HG03039 (cell line): ENCODE data around the gene KLHDC9.
"Not testable (repeated sequence)": the region's sequence is repeated elsewhere in the genome, so short reads cannot be mapped to it uniquely, and the experiment has no call there.

ENCODE experiments used
- ATAC-seq: cut with Tn5 transposase; IDR thresholded peaks from one replicate; pipeline ENCODE4 v1.9.1; 2021; ENCODE audit warnings: mild to moderate bottlenecking, moderate library complexity; ENCODE audit not compliant: unreplicated experiment

Gene KLHDC9, protein sequence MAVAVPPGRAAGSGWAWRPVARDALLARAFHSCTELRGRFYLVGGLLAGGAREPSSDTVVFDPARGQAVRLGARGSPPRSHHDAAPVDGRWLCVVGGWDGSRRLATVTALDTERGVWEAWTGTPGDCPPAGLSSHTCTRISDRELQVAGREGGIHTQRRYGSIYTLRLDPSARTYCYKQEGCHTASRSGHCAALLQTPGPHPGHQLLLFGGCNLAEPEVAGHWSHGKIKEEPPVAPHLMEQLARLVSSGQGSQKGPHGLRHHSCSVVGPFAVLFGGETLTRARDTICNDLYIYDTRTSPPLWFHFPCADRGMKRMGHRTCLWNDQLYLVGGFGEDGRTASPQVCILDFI

DNA sequence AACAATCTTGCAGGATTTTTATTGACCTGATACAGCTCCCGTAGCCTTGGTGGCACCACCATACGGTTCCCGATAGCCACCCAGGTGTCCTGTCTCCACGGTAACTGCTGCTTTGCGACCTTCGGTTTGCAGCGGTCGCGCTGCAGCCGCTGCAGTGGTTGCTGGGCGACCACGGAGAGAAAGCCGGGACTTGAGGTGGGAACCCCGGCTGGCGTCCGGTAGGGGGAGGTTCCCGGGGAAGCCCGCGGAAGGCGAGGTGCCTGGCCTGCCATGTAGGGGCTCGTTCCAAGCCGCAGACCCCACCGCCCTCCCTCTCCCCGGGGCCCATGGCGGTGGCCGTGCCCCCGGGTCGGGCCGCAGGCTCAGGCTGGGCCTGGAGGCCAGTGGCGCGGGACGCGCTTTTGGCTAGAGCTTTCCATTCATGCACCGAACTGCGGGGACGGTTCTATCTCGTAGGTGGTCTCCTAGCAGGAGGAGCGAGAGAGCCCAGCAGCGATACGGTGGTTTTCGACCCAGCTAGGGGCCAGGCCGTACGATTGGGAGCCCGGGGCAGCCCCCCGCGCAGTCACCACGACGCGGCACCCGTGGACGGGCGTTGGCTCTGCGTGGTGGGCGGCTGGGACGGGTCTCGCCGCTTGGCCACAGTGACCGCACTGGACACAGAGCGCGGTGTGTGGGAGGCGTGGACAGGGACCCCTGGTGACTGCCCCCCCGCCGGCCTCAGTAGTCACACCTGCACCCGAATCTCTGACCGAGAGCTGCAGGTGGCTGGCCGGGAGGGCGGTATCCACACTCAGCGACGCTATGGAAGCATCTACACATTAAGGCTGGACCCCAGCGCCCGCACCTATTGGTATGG, at the start of gene KLHDC9:
Gene KLHDC9 (plus strand): TSS at position 152 of the 859 bp plus-strand sequence. CDS start 175 bp downstream, at position 327.
- peak; percentile 53 for ATAC-seq

DNA sequence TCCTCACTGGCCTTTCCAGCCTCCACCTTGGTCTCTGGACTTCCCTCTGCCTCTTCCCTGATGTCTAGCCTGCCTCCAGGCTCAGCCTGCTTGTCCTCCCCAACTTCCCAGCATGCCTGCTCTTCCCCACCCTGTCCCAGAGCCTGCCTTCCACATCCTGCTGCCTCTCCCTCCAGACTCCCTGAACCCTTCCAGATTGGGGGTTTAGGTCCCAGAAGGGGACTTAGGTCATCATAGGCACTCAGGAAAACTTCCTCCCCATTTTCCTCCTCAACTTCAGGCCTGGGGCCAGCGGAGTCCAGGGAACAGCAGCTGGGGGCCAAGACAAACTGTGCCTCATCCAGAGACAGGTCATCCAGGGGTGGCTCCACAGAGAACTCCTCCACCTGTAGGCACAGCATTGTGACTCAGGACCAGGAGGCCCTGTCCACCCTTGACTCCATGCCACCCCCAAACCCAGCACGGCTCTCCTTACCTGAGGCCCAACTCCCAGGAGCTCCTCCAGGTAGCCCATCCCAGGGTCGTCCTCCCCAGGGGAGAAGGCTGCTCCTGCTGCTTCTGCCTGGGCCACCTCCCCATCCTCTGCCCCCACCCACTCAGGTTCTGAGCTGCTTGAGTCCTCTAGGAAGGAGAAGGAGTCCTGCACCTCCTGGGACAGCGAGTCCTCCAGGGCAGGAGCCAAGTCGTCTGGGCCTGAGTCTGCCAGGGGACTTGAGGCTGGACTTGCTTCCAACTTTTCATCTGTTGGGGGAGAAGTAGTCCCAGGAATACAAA, 49.0 kb upstream of the KLHDC9 start:
- no peak for ATAC-seq

DNA sequence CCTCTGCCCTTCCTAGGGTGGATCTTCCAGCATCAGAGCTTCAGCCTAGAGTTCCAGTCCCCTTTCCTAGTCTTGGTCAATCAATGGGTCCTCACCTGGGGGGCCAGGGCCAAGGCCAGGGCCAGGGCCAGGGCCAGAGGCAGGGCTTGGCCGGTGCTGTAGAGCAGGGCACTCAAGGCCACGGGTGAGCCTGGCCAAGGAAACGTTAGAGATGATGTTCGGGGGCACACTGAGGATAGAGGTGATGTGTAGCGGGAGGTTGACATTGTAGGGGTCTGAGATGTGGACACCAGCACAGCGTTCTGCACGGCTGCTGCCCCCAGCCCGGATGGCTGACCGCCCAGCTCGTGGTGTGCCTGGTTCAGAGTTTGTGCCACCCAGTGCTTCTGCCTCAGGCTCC, 46.9 kb upstream of the KLHDC9 start:
- ATAC-seq, result no peak

DNA sequence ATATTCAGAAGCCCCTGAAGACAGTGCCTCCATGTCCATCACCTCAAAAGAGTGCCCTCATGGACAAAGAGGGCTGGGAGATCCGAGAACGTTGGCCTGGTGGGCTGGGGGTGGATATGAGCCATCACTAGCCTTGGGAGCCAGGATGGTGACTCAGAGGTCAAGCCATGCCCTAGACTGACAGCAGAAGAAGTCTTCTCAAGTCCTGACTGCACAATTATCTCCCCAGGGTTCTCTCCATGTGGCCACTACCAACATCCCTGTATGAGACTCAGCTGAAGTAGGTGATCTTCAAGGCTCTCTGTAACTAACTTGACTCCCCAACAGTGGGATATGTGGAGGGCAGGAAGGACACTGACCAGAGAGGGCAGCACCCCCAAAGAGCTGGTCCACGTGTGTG, 45.3 kb upstream of the KLHDC9 start:
- ATAC-seq, result no peak

DNA sequence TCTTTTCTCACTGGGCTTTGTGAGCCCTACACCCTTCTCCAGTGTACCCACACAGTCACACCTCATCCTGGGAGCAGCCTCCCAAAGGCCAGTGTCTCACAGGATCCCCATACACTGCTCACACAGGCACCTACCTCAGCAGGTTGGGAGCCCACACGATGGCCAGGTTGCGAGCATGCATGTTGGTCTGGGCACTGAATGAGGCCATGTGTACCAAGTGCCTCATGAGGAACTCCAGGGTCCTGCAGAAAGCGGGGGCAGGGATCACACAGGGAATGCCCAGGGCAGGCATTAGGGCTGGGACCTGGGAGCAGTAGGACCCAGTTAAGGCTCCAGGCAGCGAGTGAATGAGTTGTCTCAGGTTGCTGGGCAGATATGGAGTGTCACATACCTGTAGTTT, 43.9 kb upstream of the KLHDC9 start:
- ATAC-seq, result no peak

DNA sequence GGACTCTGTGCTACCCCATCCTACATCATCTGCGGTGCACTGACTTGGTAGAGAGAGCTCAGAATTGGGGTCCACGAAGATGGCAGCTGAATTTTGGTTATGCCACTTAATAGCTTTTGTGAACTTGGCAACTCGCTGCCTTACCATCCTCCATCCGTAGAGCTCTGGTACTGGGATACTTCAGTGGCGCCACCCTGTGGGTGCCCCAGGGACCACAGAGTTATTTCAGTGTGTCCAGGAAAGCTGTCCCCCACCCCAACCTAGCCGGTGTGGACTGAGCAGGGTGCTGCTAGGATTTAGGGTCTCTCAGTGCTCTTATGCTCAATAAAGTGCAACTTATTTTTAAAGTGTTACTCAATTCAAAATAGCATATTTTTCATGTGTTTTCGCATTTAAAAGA, 43.4 kb upstream of the KLHDC9 start:
- ATAC-seq, result no peak

DNA sequence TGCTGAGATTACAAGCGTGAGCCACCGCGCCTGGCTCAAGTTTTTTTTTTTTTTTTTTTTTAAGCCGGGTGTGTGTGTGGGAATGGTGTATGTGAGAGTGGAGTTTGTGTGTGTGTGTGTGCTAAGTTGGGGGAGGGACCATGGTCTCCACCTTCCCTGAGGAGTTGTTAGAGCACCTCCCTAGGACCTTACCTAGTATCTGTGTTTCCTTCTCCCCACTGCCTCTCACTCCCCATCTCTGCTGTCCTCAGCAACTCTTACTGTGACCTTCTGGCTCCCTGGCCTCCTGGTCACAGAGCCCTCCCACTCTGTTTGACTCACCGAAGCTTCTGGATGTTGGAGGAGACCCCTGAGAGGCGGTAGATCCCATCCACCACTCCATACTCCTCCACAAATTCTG, 38.9 kb upstream of the KLHDC9 start:
- no peak for ATAC-seq

DNA sequence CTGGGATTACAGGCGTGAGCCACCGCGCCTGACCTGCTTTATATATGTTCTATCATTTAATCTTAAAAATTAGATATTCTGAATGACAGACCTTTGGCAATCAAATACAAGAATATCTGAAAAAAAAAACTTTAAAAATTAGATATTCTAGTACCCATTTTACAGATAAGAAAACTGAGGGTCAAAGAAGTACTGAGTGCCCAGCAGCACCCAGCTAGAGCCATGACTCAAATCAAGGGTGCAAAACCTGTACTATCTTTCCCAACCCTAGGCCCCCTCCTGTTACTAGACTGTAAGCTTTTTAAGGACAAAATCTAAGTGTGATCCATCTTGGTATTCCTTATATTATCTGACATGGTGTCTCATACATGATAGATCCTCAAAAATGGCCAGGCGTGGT, 36.7 kb upstream of the KLHDC9 start:
- ATAC-seq, result no peak

DNA sequence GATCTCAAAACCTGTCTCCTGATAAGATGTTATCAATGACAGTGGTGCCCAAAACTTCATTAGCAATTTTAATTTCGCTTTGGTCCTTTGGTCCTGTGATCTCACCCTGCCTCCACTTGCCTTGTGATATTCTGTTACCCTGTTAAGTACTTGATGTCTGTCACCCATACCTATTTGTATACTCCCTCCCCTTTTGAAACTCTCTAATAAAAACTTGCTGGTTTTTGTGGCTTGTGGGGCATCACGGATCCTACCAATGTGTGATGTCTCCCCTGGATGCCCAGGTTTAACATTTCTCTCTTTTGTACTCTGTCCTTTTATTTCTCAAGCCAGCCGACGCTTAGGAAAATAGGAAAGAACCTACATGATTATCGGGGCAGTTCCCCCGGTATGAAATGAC, 34.2 kb upstream of the KLHDC9 start:
- ATAC-seq, result not testable (repeated sequence)

DNA sequence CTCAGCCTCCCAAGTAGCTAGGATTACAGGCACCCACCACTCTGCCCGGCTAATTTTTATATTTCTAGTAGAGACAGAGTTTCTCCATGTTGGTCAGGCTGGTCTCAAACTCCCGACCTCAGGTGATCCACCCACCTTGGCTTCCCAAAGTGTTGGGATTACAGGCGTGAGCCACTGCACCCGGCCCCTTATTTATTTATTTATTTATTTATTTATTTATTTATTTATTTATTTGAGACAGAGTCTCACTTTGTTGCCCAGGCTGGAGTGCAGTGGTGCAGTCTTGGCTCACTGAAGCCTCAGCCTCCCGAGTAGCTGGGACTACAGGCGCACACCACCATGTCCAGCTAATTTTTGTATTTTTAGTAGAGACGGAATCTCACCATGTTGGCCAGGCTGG, 32.5 kb upstream of the KLHDC9 start:
- not testable (repeated sequence) for ATAC-seq

DNA sequence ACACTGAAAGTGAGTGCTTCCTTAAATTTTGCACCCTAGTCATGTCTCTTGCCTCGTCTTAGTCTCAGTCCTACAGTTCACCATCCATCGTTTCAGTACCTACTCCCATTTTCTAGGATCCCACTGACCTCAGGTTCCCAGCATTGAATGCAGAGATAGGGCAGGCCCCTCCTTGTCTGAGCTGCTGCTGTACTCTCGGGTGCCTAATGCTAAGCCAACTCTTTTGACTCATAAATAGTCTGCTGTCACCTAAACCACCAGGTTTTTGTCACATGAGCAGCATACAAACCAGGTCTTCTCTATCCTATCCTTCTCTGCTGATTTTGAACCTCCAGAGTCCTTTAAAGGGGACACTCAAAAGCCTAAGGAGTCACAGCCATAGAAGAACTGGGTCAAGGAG, 31.5 kb upstream of the KLHDC9 start:
- no peak for ATAC-seq

DNA sequence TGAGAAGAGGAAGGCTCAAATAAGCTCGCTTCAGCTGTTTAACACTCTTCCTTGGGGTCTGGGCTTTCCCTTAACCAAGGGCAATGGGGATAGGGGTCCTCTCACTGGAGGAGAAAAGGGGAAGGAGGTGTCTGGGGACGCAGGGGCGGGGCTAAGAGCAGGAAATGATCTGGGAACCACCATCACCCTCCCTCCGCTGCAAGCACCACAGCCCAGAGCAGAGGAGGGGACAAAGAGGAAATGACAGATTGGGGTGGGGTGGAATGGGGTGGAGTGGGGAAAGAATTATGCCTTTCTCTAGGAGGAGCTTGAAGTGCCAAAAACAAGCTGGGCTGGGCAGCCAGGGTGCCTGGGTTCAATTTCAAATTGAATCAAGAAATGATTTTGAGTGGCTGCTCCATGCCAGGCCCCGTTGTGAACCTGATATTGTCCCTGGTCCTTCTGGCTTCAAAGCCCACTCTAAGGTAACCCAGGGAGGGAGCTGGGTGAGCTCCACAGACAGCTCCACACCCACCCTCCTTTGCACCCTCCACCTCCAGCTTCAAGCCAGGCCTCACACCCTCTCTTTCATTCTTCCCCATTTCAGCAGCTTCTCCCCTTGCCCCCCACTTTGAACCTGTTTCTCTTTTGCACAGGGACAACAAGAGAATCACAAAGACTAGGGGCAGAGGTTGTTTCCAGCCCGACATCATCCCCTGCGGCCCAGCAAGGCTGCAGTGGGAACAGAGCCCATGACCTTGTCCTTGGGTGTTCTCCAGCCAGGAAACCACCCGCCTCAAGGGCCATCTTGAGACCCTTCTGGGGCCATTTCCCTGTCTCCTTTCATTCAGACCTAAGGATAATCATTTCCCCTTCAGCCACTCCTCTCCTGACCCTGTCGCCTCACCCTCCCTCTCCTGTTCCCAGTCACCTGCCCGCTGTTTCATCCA, 29.6 kb upstream of the KLHDC9 start:
- ATAC-seq, result peak; percentile 37

DNA sequence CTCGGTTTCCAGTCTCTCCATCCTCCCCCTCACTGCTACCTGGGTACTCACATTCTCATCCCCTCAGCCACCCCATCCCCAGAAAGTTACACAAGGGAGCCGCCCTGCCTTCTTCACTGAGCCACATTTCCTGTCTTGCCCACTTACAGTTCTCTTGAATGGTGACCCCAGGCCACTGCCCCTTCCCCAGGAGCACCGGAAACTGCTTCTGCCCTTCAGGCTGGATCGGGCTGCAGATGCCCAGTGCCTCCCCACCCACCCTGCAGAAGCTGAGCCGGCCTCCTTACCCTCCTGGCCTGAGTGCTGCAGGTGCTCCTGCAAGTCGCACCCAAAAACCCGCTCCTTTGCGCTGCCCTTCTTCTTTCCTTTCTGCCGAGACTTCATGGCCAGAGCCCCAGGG, 28.9 kb upstream of the KLHDC9 start:
- peak; percentile 1 for ATAC-seq

DNA sequence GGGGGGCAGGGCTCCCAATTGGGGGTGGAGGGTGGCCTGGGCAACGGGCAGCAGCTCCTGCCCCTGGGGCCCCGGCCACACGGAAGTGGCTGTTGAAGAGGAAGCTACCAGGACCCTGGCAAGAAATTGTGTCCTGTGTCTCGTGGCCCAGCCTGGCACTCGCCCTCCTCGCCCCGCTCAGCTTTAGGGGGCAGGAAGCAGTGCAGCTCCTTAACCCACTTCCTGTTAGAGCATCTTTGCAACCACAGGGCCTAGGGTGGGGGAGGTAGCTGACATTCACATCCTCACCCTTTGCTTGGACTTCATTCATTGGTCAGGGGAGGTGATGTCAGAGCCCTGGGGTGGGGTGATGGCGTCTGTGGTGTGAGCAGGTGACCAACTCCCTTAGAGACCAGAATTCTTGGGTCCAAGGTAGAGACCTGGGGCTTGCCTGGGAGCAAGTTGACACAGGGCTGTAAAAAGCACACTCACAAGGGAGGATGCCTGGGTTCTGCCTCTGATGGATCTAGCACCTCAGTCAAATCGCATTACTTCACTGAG, 28.4 kb upstream of the KLHDC9 start, which contains the start of gene ARHGAP30:
Gene ARHGAP30 (minus strand): TSS at position 161 of the 540 bp plus-strand sequence. CDS start 267 bp downstream, outside the sequence.
- peak; percentile 80 for ATAC-seq

DNA sequence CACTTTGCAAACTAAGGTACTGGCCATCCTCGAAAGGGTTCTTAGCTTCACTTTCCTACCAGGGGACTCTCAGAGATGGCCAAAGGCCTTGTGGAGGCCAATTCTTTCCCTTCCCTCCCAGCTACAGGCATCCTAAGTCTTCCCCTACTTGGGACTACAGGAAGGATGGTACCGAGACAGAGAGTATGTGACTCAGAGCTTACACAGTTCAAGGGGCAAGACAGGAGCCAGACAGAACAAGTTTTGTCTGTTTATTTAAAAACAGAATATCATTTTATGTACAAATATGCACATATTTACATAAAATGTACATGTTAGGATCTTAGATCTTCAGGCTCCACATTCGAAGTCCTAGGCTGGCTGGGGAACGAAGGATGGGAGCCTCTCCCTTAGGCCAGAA, 27.4 kb upstream of the KLHDC9 start:
- no peak for ATAC-seq

DNA sequence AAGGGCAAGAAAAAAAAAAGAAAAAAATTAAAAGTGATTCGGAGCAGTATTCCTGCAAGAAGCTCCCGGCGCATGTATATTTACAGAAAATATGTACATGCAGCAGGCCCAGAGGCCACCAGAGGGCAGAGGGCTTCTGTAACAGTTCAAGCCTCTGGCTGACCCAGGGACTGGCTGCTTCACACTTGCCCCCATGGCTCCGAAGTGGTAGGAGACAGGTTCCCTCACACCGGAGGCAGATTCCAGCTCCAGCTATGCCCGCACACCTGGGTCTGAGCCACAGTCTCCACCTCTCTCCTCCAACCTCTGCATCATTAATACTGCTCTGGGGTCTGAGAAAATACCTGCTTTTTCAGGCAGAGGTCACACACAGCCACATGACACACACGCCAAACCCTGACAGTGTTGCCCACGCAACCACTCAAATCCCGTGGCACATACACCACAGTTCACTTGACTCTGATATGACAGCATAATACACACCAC, 26.2 kb upstream of the KLHDC9 start:
- ATAC-seq, result no peak

DNA sequence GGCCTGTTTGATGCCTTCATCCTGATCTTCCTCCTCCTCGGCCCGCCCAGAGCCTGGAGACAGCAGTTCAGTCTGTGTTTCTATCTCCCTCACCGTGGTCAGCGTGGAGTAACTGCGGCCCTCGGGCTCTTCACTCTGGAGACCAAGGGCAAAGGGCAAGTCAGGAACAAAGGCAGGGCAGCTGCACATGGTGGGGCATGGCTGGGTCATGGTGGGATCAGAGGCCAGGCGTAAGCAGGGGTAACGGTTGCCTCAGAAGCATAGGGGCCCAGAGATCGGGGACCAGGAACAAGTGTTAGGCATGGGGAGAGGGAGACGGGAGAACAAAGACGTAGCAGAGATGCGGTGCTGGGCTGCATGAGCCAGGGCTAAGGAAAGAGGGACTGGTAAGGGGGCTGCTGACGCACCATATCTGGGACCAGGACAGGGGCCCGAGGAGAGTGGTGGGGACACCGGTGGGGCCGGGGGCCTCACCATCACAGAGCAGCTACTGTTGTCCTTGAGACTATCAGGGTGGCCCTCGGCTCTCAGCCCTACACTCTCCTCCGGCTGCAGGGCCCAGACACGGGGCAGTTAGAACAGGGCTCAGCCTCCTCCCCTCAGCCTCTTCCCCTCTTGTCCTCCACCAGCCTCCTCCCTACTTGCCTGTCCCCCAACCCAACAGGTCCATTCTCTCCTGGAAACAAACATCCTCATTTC, 25.3 kb upstream of the KLHDC9 start:
- ATAC-seq, result no peak

DNA sequence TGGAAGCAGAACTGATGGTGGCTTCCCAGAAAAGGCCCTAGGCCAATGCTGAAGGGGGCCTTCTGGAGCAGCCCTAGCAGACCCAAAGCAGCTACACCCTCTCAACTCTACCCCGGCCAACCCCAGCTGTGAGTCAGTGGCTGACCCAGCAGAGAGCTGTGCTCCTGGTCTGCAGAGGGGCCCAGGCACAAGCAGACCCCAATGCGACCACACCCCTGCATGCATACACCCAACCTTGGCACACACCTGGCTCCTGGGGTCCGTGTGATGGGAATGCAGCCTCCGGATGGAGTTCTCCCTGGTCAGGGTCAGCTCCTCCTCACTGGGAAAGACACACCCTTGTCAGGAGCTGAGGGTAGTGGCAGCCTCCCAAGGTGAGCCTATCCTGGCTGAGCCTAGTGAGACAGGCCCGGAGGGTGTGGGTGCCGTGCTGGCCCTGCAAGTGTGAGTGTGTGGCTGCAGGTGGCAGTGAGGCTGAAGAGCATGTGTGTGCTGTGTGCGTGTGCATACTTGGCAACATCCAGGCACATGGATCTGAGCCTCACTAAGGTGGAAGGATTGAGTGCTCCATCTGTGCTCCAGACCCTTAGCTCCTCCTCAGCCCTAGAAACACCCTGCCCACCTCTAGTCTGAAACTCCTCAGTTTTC, 24.6 kb upstream of the KLHDC9 start:
- ATAC-seq, result no peak
